ENCODE measurements around the gene PSMC2.
A peak's percentile ranks its signal among the peaks of the same experiment; 100 is the strongest.

The PSMC2 gene

GRCh38 chr7:103347507-103348267 lies at the start of gene PSMC2:
Gene PSMC2 (plus strand): TSS chr7:103347643. CDS start chr7:103347712, 69 bp downstream.
- peak; percentile 91 for DNase-seq

DNA sequence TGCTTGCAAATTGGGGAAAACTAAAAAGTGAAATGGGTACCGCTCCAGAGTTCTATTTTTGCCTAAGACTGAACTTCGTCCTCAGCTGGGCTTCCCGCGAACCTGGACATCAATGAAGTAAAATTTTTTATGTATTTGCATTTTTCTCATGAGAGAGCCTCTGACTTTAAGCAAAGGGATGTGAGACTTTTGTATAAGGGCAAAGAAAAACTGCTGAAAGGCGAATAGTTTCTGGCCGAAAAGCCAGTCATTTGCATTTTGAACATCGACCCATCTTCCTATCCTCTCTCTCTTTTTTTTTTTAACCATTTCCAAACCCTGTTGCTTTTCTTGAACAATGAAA lies 49.6 kb upstream of the PSMC2 start:
- no peak for DNase-seq

- no peak for DNase-seq
These were observed 47.8 kb upstream of the PSMC2 start for GRCh38 chr7:103299660-103300059.

GRCh38 chr7:103301441-103301840 lies 46.0 kb upstream of the PSMC2 start:
- no peak for DNase-seq

DNA sequence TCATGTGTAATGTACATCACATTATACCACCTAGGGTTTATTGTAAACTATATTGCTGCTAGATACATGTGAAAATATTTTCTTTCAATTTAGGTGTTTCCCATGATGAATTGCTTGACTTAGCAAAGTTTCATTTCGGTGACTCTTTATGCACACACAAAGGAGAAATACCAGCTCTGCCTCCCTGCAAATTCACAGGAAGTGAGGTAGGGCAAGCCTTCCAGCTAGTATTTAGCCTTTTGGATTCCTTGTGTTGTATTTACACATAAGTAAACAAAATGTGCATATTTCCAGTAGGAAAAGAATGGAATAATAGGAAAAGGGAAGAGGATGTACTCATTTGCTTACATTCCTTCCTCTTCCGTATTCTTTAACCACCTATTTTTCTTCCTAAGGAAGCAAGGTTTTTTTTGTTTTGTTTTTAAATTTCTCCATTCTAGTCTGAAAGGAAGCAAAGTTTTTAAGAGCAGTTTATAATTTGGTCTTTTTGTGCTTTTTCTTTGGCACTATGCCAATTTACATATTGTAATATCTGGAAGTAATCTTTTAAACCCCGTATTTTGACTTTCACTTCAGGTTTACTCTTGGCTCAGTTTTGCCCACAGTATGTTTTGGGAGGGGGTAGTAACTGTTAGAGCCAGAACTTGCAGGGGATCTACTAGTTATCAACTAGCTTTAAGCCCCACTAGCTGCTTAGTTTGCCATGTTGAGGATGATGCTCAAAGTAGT lies 39.8 kb upstream of the PSMC2 start:
- no peak for DNase-seq

- no peak for DNase-seq
These were observed 32.6 kb upstream of the PSMC2 start for GRCh38 chr7:103314852-103315251.

DNA sequence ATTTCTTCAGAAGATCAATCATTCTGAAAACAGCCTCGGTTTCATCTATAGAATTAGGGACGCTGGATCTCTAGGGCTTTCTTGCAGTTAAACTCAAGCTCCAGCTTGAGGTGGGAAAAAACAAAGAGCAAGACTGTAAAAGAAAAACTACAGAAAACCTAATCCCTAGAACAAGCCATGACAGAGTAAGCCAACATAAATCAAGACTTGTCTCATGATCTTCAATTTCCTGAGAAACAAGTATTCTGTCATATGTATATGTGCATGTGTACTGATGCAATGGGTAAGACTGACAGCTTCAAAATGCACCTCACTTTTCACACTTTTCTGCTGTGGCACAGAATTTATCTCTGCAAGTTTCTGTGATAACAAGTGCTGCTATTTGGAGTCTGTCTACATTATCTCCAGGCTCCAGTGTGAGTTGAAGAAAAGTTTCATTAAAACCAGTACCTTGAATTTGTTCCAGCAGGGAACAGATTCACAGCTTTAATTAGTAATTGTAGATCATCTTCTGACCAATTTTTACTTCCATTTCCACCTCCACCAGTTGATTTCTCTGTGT lies 31.0 kb upstream of the PSMC2 start:
- no peak for DNase-seq

DNA sequence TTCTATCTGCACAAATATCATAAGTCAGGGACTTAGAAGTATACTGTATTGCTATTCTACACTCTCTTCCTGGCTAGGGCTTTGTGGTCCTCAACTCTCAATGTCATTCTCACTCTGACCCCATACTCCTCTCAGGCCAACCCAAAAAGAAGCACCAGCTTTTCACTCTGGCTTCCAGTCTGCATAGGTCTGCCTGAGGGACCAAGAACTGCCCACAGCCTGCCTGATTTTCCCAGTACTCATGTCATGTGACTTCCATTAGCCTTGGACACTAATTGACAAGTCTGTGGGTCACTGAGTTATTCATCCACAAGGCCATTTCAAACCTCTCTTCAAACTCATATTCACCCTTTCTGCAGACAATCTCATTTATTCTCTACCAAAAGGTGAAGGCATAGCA lies 30.4 kb upstream of the PSMC2 start:
- DNase-seq: no peak

DNA sequence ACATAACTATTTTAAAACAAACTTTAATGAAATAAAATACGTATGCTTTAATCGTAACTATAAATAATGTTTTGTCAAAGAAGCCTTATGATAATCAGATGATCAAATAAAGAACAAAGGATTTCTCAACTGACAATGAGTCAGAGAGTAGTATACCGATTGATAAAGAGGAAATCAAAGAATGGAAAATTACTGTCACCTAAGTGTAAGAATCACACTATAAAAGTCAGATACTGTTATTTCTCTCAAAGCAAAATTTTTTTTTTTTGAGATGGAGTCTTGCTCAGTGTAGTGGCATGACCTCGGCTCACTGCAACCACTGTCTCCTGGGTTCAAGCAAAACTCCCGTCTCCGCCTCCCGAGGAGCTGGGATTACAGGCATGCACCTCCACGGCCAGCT lies 21.7 kb upstream of the PSMC2 start:
- DNase-seq: no peak

DNA sequence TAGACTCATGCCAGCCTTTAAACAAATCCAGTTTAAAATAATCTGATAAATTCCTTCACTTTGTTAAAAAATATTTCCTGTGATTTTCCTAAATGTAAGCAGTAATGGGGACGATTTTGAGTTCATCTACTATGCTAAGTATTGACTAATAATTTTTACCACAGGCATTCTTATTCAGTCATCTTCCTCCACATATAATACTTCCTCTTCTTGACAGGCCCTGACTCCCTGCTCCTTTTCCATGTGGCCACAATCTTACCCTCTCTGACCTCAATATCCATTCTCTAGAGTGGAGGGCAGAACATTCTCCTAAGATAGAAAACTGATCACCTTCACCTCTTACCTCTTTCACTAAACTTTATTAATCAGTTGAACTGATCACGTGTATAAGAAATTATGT lies 10.7 kb upstream of the PSMC2 start:
- DNase-seq: no peak

- no peak for DNase-seq
These were observed 8.6 kb upstream of the PSMC2 start for GRCh38 chr7:103338864-103339263.

DNA sequence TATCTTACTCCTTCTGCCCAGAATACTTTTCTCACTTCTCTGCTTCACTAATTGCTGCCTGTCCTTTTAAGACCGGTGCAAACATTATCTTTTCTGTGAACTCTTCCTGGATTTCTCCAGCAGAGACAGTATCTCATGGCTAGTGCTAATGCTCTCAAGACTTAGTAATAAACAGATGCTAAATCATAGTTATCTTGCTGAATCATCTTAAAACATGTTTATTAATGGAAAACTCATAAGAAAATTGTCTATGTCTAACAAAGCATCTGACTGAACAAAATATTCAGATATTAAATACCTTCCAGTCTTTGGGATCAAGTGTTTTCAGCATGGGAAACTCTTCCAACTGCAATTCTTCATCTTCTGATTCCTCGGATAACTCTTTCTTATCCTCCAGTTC lies 6.0 kb upstream of the PSMC2 start:
- no peak for DNase-seq

DNA sequence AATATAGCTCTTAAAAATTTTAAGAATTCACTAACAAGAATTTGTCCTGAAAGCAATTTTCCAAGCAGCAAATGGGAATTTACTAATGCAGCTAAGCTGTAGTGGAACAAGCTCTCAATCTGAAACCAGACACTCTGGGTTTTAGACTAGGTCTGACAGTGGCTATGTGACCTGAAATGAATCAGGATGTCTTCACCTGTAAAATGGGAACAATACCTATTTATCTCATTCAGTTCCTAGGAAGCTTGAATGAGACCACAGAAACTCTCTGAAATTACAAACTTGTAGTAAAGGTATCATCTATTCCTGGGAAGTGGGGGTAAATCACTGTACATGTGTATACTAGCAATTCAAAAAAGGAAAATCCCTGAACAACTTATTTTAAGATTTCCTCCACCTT lies 4.1 kb upstream of the PSMC2 start:
- DNase-seq: no peak

GRCh38 chr7:103343758-103344452 lies 3.5 kb upstream of the PSMC2 start:
- peak; percentile 19 for DNase-seq

GRCh38 chr7:103344453-103345149 lies 2.8 kb upstream of the PSMC2 start, which contains the start of gene DNAJC2:
Gene DNAJC2 (minus strand): TSS chr7:103344767. CDS start chr7:103344622, 145 bp downstream.
- peak; percentile 93 for DNase-seq

DNA sequence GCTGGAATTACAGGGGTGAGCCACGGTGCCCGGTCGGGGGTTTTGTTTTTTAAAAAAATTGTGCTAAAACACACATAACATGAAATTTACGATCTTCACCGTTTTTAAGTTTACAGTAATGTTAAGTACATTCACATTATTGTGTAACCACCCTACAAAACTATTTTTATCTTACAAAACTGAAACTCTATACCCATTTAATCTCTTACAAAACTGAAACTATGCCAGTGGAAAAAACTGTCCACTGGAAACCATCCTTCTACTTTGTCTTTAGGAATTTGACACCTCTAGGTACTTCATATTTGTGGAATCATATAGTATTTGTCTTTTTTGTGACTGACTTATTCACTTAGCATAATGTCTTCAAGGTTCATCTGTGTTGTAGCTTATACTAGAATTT lies 1.0 kb upstream of the PSMC2 start:
- no peak for DNase-seq

DNA sequence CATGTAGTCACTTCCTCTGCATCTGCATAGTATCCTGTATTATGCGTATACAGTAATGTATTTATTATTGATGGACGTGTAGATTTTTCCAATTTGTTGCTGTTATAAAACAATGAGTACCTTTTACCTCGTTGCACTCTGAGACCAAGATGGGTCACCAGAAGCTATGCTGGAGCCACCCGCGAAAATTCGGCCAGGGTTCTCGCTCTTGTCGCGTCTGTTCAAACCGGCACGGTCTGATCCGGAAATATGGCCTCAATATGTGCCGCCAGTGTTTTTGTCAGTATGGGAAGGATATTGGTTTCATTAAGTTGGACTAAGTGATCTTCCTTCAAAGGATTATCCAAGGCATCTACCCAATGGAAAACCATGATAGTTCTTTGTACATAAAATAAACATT lies 1.0 kb downstream of the PSMC2 start:
- DNase-seq: no peak

GRCh38 chr7:103348959-103349358 lies 1.5 kb downstream of the PSMC2 start:
- DNase-seq: no peak

- no peak for DNase-seq
These were observed 2.4 kb downstream of the PSMC2 start for GRCh38 chr7:103349805-103350204.

DNA sequence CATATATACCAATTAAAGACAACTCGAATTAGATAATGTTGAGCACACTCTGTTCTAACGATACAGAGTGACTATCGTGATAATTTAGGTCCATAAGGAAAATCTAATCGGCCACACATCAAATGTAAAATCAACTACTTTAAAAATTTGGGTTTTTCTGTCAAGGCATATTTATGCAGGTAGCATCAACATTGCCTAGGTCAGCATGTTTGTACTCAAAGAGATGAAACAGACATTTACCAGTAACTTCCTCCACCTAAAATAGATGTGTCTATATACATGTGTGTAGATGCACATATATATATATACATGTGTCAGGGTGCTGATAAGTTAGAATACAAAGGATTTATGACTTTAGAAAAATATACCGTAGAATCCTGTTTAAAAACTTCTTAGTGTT lies 22.0 kb downstream of the PSMC2 start:
- DNase-seq: no peak

DNA sequence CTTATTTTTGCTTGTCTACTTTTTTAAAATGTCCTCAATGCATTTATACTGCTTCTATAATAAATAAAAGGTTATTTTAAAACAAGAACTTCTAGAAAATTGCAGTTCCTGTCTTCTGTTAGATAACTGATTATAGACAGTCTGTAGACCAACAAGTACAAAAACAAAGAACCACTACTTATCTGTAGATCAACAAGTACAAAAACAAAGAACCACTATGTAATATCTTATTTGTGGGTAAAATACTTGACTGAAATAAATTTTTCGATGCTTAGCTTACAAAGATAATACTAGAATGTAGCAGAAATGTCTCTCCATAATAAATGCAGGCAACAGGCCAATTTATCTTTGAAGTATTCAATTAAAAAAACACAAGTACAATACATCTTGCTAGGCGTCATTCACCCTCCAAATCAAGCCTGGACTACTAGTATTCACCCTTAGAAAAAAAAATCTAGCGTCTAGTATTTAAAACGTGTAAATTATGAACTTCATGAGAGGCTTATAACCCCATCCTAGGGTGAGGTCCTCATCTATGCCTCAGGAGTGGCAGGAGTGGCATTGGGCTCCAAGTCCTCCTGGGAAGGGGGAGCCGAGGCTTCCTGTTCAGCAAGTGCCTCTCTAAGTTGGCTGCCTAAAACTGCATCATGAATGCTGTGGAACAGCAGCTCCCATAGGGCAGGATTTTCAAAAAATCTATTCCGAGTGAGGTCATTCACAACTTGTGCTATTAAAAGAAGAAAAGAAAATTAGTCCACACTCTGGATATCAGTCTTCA lies 26.6 kb downstream of the PSMC2 start:
- DNase-seq: no peak

Measured in fibroblast of upper back skin (primary cell).